ENCODE data around the gene UBXN1.

- TF ChIP-seq POLR2A (IDR thresholded peaks at IDR 0.05) = no peak
- no peak for TF ChIP-seq CTCF (IDR thresholded peaks at IDR 0.05)
Observed at GRCh38 chr11:62715150-62716130, 36.6 kb upstream of the UBXN1 start.

All from tibial nerve (tissue), 3 donors.